ENCODE measurements around the gene ZNF516.

- TF ChIP-seq CEBPB (IDR thresholded peaks at IDR 0.05; ENCODE audit: low read depth, low read length) (no peak), POLR2A (IDR thresholded peaks at IDR 0.05; ENCODE audit: low read depth, low read length) (no peak), MAZ (IDR thresholded peaks at IDR 0.05; ENCODE audit: borderline replicate concordance, low read depth, low read length) (peak; percentile 18; the same call in 1 of the 2 replicates), MXI1 (IDR thresholded peaks at IDR 0.05; ENCODE audit: borderline replicate concordance, low read depth, low read length) (no peak), MAFK (IDR thresholded peaks at IDR 0.05; ENCODE audit: low read depth, low read length) (no peak), SMC3 (IDR thresholded peaks at IDR 0.05; ENCODE audit: low read depth, low read length) (no peak), RCOR1 (IDR thresholded peaks at IDR 0.05; ENCODE audit: insufficient replicate concordance, low read length) (no peak), RAD21 (IDR thresholded peaks at IDR 0.05; ENCODE audit: low read length) (no peak), BHLHE40 (IDR thresholded peaks at IDR 0.05; ENCODE audit: low read depth, low read length) (no peak), CHD1 (IDR thresholded peaks at IDR 0.05; ENCODE audit: low read depth, low read length) (no peak)
- TF ChIP-seq, protein P1, sequence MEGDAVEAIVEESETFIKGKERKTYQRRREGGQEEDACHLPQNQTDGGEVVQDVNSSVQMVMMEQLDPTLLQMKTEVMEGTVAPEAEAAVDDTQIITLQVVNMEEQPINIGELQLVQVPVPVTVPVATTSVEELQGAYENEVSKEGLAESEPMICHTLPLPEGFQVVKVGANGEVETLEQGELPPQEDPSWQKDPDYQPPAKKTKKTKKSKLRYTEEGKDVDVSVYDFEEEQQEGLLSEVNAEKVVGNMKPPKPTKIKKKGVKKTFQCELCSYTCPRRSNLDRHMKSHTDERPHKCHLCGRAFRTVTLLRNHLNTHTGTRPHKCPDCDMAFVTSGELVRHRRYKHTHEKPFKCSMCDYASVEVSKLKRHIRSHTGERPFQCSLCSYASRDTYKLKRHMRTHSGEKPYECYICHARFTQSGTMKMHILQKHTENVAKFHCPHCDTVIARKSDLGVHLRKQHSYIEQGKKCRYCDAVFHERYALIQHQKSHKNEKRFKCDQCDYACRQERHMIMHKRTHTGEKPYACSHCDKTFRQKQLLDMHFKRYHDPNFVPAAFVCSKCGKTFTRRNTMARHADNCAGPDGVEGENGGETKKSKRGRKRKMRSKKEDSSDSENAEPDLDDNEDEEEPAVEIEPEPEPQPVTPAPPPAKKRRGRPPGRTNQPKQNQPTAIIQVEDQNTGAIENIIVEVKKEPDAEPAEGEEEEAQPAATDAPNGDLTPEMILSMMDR (conservative IDR thresholded peaks at IDR 0.05; ENCODE audit: low read depth, low read length) = no peak
- TF ChIP-seq, protein P2, sequence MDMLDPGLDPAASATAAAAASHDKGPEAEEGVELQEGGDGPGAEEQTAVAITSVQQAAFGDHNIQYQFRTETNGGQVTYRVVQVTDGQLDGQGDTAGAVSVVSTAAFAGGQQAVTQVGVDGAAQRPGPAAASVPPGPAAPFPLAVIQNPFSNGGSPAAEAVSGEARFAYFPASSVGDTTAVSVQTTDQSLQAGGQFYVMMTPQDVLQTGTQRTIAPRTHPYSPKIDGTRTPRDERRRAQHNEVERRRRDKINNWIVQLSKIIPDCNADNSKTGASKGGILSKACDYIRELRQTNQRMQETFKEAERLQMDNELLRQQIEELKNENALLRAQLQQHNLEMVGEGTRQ (IDR thresholded peaks at IDR 0.05; ENCODE audit: low read depth, low read length) = no peak
Measured at GRCh38 chr18:76494231-76495005, 624 bp downstream of the ZNF516 start.
